ENCODE data around the gene CD69. TPM values are rescaled to one million over a fixed set of nuclear protein-coding genes. Genes with fewer than 3 reads are reported as not detected.

CD69 gene
- total and polyA plus RNA-seq, 12 donors: 0.39 to 4.6 (median 1.5) TPM; not detected in 1

GRCh38 chr12:9786726-9787717 is 26.3 kb upstream of the CD69 start:
- no peak for DNase-seq
- intact Hi-C loops (cut with DNase I): no loop called here
- no peak overlapping the region for H3K27ac ChIP-seq
- no peaks in the 10 kb centered on the region for H3K36me3 ChIP-seq (replicated peaks in 1 of 2)
- TF ChIP-seq CTCF (IDR thresholded peaks at IDR 0.05) (no peak), POLR2A (IDR thresholded peaks at IDR 0.05) (no peak)
- 63 to 74% (median 70%) methylated on average over 6 of the region's 6 CpGs for WGBS, 4 donors
- H3K9me3 ChIP-seq (replicated peaks in 1 of 3): no peaks in the 10 kb centered on the region
- H3K4me3 ChIP-seq: no peak overlapping the region
- peaks cover 4% of the 10 kb centered on the region for H3K27me3 ChIP-seq
- H3K4me1 ChIP-seq (replicated peaks in 1 of 2): no peaks in the 10 kb centered on the region

- 56 to 67% (median 65%) methylated on average over 3 of the region's 3 CpGs for WGBS, 4 donors
- TF ChIP-seq CTCF (IDR thresholded peaks at IDR 0.05): no peak
- TF ChIP-seq POLR2A (IDR thresholded peaks at IDR 0.05): no peak
- no peaks in the 10 kb centered on the region for H3K4me1 ChIP-seq (replicated peaks in 1 of 2)
- no peaks in the 10 kb centered on the region for H3K36me3 ChIP-seq (replicated peaks in 1 of 2)
- no peak overlapping the region for H3K4me3 ChIP-seq
- intact Hi-C loops (cut with DNase I): no loop called here
- H3K27me3 ChIP-seq: no peaks in the 10 kb centered on the region
- H3K9me3 ChIP-seq (replicated peaks in 1 of 3): no peaks in the 10 kb centered on the region
- no peak for DNase-seq
- H3K27ac ChIP-seq: no peak overlapping the region
These were observed 24.1 kb upstream of the CD69 start for GRCh38 chr12:9784816-9785215.

- no peaks in the 10 kb centered on the region for H3K27me3 ChIP-seq
- WGBS, 4 donors: 86 to 91% (median 90%) methylated on average over 2 of the region's 2 CpGs
- H3K27ac ChIP-seq: no peak overlapping the region
- H3K9me3 ChIP-seq (replicated peaks in 1 of 3): no peaks in the 10 kb centered on the region
- H3K4me3 ChIP-seq: no peak overlapping the region
- intact Hi-C loops (cut with DNase I): no loop called here
- H3K36me3 ChIP-seq (replicated peaks in 1 of 2): no peaks in the 10 kb centered on the region
- no peak for TF ChIP-seq POLR2A (IDR thresholded peaks at IDR 0.05)
- TF ChIP-seq CTCF (IDR thresholded peaks at IDR 0.05): no peak
- no peak for DNase-seq
- H3K4me1 ChIP-seq (replicated peaks in 1 of 2): no peaks in the 10 kb centered on the region
These were observed 23.6 kb upstream of the CD69 start for GRCh38 chr12:9784326-9784725.

GRCh38 chr12:9782547-9783382 is 22.1 kb upstream of the CD69 start:
- WGBS, 4 donors: 61 to 72% (median 68%) methylated on average over 7 of the region's 7 CpGs
- H3K4me3 ChIP-seq: no peak overlapping the region
- H3K27ac ChIP-seq: no peak overlapping the region
- intact Hi-C loops (cut with DNase I): no loop called here
- TF ChIP-seq POLR2A (IDR thresholded peaks at IDR 0.05): no peak
- TF ChIP-seq CTCF (IDR thresholded peaks at IDR 0.05): no peak
- no peaks in the 10 kb centered on the region for H3K9me3 ChIP-seq (replicated peaks in 1 of 3)
- H3K27me3 ChIP-seq: no peaks in the 10 kb centered on the region
- no peaks in the 10 kb centered on the region for H3K4me1 ChIP-seq (replicated peaks in 1 of 2)
- no peaks in the 10 kb centered on the region for H3K36me3 ChIP-seq (replicated peaks in 1 of 2)
- no peak for DNase-seq

Data from adrenal gland (tissue), 12 donors.